Stomach (tissue), 9 donors: Measurements from ENCODE around the gene CNDP1. TPM values are rescaled to one million over a fixed set of nuclear protein-coding genes. Genes with fewer than 3 reads are reported as not detected.

ENCODE experiments used
- DNase-seq, 2 donors: peaks; one replicate each; pipeline versions ENCODE4 v3.0.0 to v3.0.0-alpha.2; 2013 to 2019
- H3K27ac ChIP-seq, 5 donors: fragments of 200-600 bp in 4 of 5; sonication (generic) in 4 of 5; one replicate each; pipeline ENCODE4 v1.5.1; 2013 to 2019; ENCODE audit warnings: mild to moderate bottlenecking in 1 of 5, moderate library complexity in 1 of 5
- H3K27me3 ChIP-seq, 3 donors: fragments of 200-600 bp; sonication (generic); one replicate each; pipeline ENCODE4 v1.5.1; 2017 to 2019; ENCODE audit warnings: mixed run types in 1 of 3
- H3K36me3 ChIP-seq, 4 donors: fragments of 200-600 bp; sonication (generic); 1 replicate in 3 of 4; 2 replicates in 1 of 4; pipeline ENCODE4 v1.5.1; 2016 to 2019
- H3K4me1 ChIP-seq, 4 donors: fragments of 200-600 bp; sonication (generic); one replicate each; pipeline ENCODE4 v1.5.1; 2016 to 2019
- H3K4me3 ChIP-seq, 4 donors: fragments of 200-600 bp; sonication (generic) in 3 of 4; one replicate each; pipeline ENCODE4 v1.5.1; 2016 to 2019; ENCODE audit warnings: mild to moderate bottlenecking in 1 of 4
- H3K9me3 ChIP-seq, 4 donors: fragments of 200-600 bp; sonication (generic); one replicate each; pipeline ENCODE4 v1.5.1; 2016 to 2019
- EP300 ChIP-seq: sonication (generic); formaldehyde crosslinking; IDR thresholded peaks from one replicate; pipeline ENCODE4 v1.6.1; 2017; ENCODE audit warnings: antibody characterized with exemption
- POLR2A ChIP-seq, 4 donors: fragments of 450-650 bp; IDR thresholded peaks; one replicate each; pipeline ENCODE4 v1.6.1; 2016; ENCODE audit warnings: antibody characterized with exemption in 4 of 4, control low read depth in 2 of 4, mild to moderate bottlenecking in 1 of 4, moderate library complexity in 1 of 4
- POLR2AphosphoS5 ChIP-seq, 3 donors: sonication (generic); formaldehyde crosslinking; IDR thresholded peaks; one replicate each; pipeline ENCODE4 v1.6.1; 2016; ENCODE audit warnings: antibody characterized with exemption in 3 of 3
- WGBS, 5 donors: extraction: QIAGEN DNeasy Blood & Tissue Kit in 3 of 5; methylation state at CpG; one replicate each; pipeline versions ENCODE4 v1.1.5 to v1.1.7; 2013 to 2018; 5-methylcytosine and 5-hydroxymethylcytosine counted together
- intact Hi-C: fragments of 100-400 bp; cut with DNase I; formaldehyde crosslinking; loops from one replicate; pipeline ENCODE4 v1.15.1; 2023; ENCODE audit warnings: low total_unique reads
- polyA plus RNA-seq, 3 donors: library from polyadenylated mRNA; stranded (reverse); fragments of 200-250 nt; gene quantifications; one replicate each; pipeline ENCODE4 v1.2.3, GENCODE V29; 2013
- total RNA-seq, 5 donors: library from RNA; depleted of rRNA; stranded (reverse); fragments of >200 nt; gene quantifications; one replicate each; pipeline versions ENCODE4 v1.1.0 to v1.2.3, GENCODE V29; 2014 to 2016
- TF ChIP-seq, protein P1 (sequence below), 7 experiments: fragments of 450-650 bp in 4 of 7; fragments of 200-600 bp in 3 of 7; sonication (generic) in 3 of 7; IDR thresholded peaks; one replicate each; pipeline ENCODE4 v1.5.1; 2016 to 2019; ENCODE audit warnings: antibody characterized with exemption in 7 of 7, control low read depth in 2 of 7, mild to moderate bottlenecking in 1 of 7
- donor health status: healthy with polysubstance abuse.
- donor health status: Bipolar disorder and iron deficiency.
- donor health status: healthy.

The CNDP1 gene
- total and polyA plus RNA-seq, 8 donors: 0.13 to 0.72 (median 0.50) TPM; not detected in 5

- peaks cover 0 to 21% (median 8%) of the 10 kb centered on the region in 4 donors for H3K4me1 ChIP-seq
- H3K36me3 ChIP-seq: no peaks in the 10 kb centered on the region
- peak in 1 of 2 donors; percentile 18 for DNase-seq
- intact Hi-C loops: no loop called here
- no peak overlapping the region for H3K4me3 ChIP-seq
- WGBS, 5 donors: 96 to 98% (median 97%) methylated on average over 9 to 12 of the region's 12 CpGs
- H3K9me3 ChIP-seq: no peaks in the 10 kb centered on the region
- no peak for TF ChIP-seq POLR2A (IDR thresholded peaks at IDR 0.05)
- TF ChIP-seq, protein P1, sequence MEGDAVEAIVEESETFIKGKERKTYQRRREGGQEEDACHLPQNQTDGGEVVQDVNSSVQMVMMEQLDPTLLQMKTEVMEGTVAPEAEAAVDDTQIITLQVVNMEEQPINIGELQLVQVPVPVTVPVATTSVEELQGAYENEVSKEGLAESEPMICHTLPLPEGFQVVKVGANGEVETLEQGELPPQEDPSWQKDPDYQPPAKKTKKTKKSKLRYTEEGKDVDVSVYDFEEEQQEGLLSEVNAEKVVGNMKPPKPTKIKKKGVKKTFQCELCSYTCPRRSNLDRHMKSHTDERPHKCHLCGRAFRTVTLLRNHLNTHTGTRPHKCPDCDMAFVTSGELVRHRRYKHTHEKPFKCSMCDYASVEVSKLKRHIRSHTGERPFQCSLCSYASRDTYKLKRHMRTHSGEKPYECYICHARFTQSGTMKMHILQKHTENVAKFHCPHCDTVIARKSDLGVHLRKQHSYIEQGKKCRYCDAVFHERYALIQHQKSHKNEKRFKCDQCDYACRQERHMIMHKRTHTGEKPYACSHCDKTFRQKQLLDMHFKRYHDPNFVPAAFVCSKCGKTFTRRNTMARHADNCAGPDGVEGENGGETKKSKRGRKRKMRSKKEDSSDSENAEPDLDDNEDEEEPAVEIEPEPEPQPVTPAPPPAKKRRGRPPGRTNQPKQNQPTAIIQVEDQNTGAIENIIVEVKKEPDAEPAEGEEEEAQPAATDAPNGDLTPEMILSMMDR (IDR thresholded peaks at IDR 0.05): no peak
- no peak for TF ChIP-seq POLR2AphosphoS5 (IDR thresholded peaks at IDR 0.05)
- no peak for TF ChIP-seq EP300
- H3K27me3 ChIP-seq: no peaks in the 10 kb centered on the region
- no peak overlapping the region for H3K27ac ChIP-seq
These were observed 634 bp upstream of the CNDP1 start for GRCh38 chr18:74533666-74534065.

DNA sequence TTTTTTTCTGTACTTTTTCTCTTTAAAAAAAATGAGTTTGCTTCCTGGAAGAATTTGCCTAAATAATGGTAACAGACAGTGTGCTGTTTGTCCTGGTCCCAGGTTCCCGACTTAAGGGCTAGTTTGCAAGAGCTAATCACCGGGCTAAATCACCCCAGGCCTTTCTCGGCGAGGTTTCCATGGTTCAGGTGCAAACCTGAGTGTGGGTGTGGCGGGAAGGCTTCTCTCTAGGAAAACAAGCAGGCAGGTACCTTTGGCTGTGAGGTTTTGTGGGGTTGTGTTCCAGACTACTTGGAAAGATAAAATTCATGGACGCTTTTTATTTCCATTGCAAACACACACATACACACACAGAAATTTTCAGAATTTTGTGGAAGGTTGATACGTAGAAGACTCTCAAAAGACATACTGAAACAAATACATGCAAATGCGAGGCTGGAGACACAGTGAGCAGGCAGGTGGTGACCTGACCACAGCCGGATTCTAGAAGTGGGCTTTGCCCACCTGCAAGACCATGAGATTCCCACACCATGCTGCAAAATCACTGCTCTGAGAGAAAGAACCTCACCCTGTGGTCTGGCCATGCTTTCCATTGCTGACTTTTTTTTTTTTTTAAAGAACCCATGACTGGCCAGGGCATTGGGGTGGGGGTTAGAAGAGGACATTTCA lies 815 bp downstream of the CNDP1 start:
- intact Hi-C loops: no loop called here
- TF ChIP-seq, protein P1 (IDR thresholded peaks at IDR 0.05): no peak
- no peak for TF ChIP-seq POLR2A (IDR thresholded peaks at IDR 0.05)

GRCh38 chr18:74539289-74539688 lies 5.0 kb downstream of the CNDP1 start:
- no peaks in the 10 kb centered on the region for H3K9me3 ChIP-seq
- TF ChIP-seq POLR2A (IDR thresholded peaks at IDR 0.05) (no peak), POLR2AphosphoS5 (IDR thresholded peaks at IDR 0.05) (no peak), EP300 (no peak)
- TF ChIP-seq, protein P1 (IDR thresholded peaks at IDR 0.05): no peak

More for the DNA sequence above, 815 bp downstream of the CNDP1 start:
- Histone ChIP-seq H3K27ac (no peak overlapping the region), H3K9me3 (no peaks in the 10 kb centered on the region), H3K36me3 (no peaks in the 10 kb centered on the region), H3K27me3 (no peaks in the 10 kb centered on the region), H3K4me1 (peaks cover 0 to 12% (median 7%) of the 10 kb centered on the region in 4 donors), H3K4me3 (no peak overlapping the region)
- WGBS, 5 donors: 41 to 60% (median 54%) methylated on average over 9 of the region's 9 CpGs
- peak in 1 of 2 donors; percentile 38 for DNase-seq

DNA sequence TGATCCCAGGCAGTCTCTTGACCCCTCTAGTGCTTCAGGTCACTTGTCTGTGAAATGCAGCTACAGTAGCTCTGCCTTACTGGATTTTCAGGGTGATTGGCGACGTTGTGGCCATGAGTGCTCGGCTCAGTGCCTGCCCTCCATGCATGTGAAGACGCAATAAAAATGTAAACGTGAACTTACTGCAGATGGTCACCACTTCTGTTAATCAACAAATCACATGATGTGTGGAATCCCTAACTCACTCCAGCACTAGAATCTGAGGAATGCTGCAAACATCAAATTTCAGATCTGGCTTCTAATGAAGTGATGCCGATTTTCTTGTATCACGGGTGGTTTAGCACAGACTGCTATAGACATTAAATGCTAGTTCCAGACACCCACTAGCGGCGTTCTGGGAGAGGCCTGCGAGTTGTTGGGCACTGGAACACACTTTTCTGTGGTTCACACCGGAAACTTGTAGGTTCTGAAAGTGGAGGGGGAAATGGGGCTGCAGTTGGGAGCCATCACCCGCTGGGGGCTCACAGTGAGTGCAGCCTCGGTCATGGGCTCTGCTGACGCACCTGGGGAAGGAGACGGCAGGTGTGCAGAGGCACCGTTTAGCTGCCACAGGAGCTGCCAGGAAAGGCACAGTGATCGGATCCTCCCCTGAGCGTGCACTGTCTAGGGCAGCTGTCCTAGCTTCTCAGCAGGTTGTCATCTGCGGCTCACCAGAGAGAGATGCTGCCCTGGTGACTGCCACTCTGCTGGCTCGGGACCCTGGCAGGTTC lies 6.5 kb downstream of the CNDP1 start:
- peak in 1 of 2 donors; percentile 25 for DNase-seq
- no peaks in the 10 kb centered on the region for H3K9me3 ChIP-seq
- WGBS, 5 donors: 72 to 86% (median 80%) methylated on average over 15 to 20 of the region's 20 CpGs
- H3K27me3 ChIP-seq: no peaks in the 10 kb centered on the region
- H3K27ac ChIP-seq: no peak overlapping the region
- H3K4me1 ChIP-seq: peaks cover 0 to 11% (median 6%) of the 10 kb centered on the region in 4 donors
- intact Hi-C loops: no loop called here
- TF ChIP-seq POLR2AphosphoS5 (IDR thresholded peaks at IDR 0.05) (no peak), POLR2A (IDR thresholded peaks at IDR 0.05) (no peak), EP300 (no peak)
- TF ChIP-seq, protein P1 (IDR thresholded peaks at IDR 0.05): no peak
- no peaks in the 10 kb centered on the region for H3K36me3 ChIP-seq
- no peak overlapping the region for H3K4me3 ChIP-seq

More at GRCh38 chr18:74539289-74539688, 5.0 kb downstream of the CNDP1 start:
- WGBS, 5 donors: 78 to 82% (median 79%) methylated on average over 11 of the region's 11 CpGs
- intact Hi-C loops: no loop called here
- Histone ChIP-seq H3K4me3 (no peak overlapping the region), H3K36me3 (no peaks in the 10 kb centered on the region), H3K27me3 (no peaks in the 10 kb centered on the region), H3K4me1 (peaks cover 0 to 11% (median 6%) of the 10 kb centered on the region in 4 donors), H3K27ac (no peak overlapping the region)
- DNase-seq: peak in 1 of 2 donors; percentile 21
